ENCODE results near the gene ENTPD6.

DNA sequence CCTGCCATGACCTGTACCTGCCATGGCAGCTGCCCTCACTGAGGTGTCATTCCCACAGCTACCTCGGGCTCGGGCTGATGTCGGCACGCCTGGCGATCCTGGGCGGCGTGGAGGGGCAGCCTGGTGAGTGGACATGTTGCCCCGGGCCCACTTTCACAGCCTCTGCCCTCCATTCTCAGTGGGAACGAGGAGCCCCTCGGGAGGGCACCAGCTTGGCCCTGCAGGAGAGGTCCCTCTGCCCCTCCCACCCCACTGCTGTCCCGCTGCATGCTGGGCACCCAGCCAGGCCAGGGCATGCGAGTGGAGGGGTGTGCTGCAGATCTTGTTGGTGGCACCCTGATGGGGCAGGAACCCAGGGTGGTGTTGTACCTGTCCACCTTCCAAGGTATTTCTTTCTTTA, 23.0 kb downstream of the ENTPD6 start:
- TF ChIP-seq, protein P1, sequence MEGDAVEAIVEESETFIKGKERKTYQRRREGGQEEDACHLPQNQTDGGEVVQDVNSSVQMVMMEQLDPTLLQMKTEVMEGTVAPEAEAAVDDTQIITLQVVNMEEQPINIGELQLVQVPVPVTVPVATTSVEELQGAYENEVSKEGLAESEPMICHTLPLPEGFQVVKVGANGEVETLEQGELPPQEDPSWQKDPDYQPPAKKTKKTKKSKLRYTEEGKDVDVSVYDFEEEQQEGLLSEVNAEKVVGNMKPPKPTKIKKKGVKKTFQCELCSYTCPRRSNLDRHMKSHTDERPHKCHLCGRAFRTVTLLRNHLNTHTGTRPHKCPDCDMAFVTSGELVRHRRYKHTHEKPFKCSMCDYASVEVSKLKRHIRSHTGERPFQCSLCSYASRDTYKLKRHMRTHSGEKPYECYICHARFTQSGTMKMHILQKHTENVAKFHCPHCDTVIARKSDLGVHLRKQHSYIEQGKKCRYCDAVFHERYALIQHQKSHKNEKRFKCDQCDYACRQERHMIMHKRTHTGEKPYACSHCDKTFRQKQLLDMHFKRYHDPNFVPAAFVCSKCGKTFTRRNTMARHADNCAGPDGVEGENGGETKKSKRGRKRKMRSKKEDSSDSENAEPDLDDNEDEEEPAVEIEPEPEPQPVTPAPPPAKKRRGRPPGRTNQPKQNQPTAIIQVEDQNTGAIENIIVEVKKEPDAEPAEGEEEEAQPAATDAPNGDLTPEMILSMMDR (conservative IDR thresholded peaks at IDR 0.05; ENCODE audit: low read depth, low read length), result no peak
- TF ChIP-seq EZH2 (IDR thresholded peaks at IDR 0.05; ENCODE audit: low read length, unreplicated experiment), result no peak
